ENCODE measurements around the gene GRPEL2.
A peak's percentile ranks its signal among the peaks of the same experiment; 100 is the strongest.

The GRPEL2 gene

GRCh38 chr5:149357370-149358293 lies 12.3 kb downstream of the GRPEL2 start, which contains the start of gene PCYOX1L (continued):
- TF ChIP-seq ZNF423 (tag by site-specific recombination; IDR thresholded peaks at IDR 0.05), result no peak
- no peak for TF ChIP-seq ZNF155 (tag by site-specific recombination; IDR thresholded peaks at IDR 0.05)
- TF ChIP-seq ZNF248 (tag by site-specific recombination; IDR thresholded peaks at IDR 0.05), result no peak
- no peak for TF ChIP-seq ZNF610 (tag by site-specific recombination; IDR thresholded peaks at IDR 0.05; ENCODE audit: borderline replicate concordance)
- no peak; the same call in 1 of the 2 replicates for TF ChIP-seq PRDM1 (tag by site-specific recombination; IDR thresholded peaks at IDR 0.05)
- TF ChIP-seq ZNF529 (tag by site-specific recombination; IDR thresholded peaks at IDR 0.05; ENCODE audit: insufficient replicate concordance), result no peak
- TF ChIP-seq ZNF785 (tag by site-specific recombination; IDR thresholded peaks at IDR 0.05), result no peak
- TF ChIP-seq ZNF830 (tag by site-specific recombination; IDR thresholded peaks at IDR 0.05; ENCODE audit: low read depth), result no peak
- no peak for TF ChIP-seq ZNF555 (tag by site-specific recombination; conservative IDR thresholded peaks at IDR 0.05)
- peak; percentile 94 for TF ChIP-seq ZNF335 (tag by site-specific recombination; conservative IDR thresholded peaks at IDR 0.05)
- no peak for TF ChIP-seq ZNF521 (tag by site-specific recombination; IDR thresholded peaks at IDR 0.05)
- peak; percentile 87 for TF ChIP-seq PBX3 (CRISPR knock-in tag; IDR thresholded peaks at IDR 0.05)
- TF ChIP-seq, protein P1, sequence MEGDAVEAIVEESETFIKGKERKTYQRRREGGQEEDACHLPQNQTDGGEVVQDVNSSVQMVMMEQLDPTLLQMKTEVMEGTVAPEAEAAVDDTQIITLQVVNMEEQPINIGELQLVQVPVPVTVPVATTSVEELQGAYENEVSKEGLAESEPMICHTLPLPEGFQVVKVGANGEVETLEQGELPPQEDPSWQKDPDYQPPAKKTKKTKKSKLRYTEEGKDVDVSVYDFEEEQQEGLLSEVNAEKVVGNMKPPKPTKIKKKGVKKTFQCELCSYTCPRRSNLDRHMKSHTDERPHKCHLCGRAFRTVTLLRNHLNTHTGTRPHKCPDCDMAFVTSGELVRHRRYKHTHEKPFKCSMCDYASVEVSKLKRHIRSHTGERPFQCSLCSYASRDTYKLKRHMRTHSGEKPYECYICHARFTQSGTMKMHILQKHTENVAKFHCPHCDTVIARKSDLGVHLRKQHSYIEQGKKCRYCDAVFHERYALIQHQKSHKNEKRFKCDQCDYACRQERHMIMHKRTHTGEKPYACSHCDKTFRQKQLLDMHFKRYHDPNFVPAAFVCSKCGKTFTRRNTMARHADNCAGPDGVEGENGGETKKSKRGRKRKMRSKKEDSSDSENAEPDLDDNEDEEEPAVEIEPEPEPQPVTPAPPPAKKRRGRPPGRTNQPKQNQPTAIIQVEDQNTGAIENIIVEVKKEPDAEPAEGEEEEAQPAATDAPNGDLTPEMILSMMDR (tag by site-specific recombination; IDR thresholded peaks at IDR 0.05), result no peak
- TF ChIP-seq BCL6B (tag by site-specific recombination; IDR thresholded peaks at IDR 0.05), result no peak
- no peak for TF ChIP-seq ZNF433 (tag by site-specific recombination; IDR thresholded peaks at IDR 0.05; ENCODE audit: low read depth)
- no peak for TF ChIP-seq ZNF645 (tag by site-specific recombination; IDR thresholded peaks at IDR 0.05)
- no peak for TF ChIP-seq REPIN1 (tag by site-specific recombination; IDR thresholded peaks at IDR 0.05; ENCODE audit: low read depth)
- no peak for TF ChIP-seq ZNF530 (tag by site-specific recombination; IDR thresholded peaks at IDR 0.05; ENCODE audit: low read depth)
- TF ChIP-seq YY2 (tag by site-specific recombination; IDR thresholded peaks at IDR 0.05), result 0 out of 2 replicates have a peak, but pooled peaks have one; percentile 22
- peak; percentile 91 for TF ChIP-seq KLF10 (tag by site-specific recombination; IDR thresholded peaks at IDR 0.05)
- no peak for TF ChIP-seq OVOL3 (tag by site-specific recombination; IDR thresholded peaks at IDR 0.05)
- peak; percentile 88 for TF ChIP-seq ZBTB8A (tag by site-specific recombination; IDR thresholded peaks at IDR 0.05)
- no peak for TF ChIP-seq ZNF664 (tag by site-specific recombination; IDR thresholded peaks at IDR 0.05)
- TF ChIP-seq, protein P2, sequence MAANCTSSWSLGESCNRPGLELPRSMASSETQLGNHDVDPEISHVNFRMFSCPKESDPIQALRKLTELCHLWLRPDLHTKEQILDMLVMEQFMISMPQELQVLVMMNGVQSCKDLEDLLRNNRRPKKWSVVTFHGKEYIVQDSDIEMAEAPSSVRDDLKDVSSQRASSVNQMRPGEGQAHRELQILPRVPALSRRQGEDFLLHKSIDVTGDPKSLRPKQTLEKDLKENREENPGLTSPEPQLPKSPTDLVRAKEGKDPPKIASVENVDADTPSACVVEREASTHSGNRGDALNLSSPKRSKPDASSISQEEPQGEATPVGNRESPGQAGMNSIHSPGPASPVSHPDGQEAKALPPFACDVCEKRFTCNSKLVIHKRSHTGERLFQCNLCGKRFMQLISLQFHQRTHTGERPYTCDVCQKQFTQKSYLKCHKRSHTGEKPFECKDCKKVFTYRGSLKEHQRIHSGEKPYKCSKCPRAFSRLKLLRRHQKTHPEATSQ (tag by site-specific recombination; IDR thresholded peaks at IDR 0.05), result no peak
